ENCODE data around the gene PLPP6.

GRCh38 chr9:4620881-4621555, 41.1 kb upstream of the PLPP6 start:
- TF ChIP-seq, protein P1, sequence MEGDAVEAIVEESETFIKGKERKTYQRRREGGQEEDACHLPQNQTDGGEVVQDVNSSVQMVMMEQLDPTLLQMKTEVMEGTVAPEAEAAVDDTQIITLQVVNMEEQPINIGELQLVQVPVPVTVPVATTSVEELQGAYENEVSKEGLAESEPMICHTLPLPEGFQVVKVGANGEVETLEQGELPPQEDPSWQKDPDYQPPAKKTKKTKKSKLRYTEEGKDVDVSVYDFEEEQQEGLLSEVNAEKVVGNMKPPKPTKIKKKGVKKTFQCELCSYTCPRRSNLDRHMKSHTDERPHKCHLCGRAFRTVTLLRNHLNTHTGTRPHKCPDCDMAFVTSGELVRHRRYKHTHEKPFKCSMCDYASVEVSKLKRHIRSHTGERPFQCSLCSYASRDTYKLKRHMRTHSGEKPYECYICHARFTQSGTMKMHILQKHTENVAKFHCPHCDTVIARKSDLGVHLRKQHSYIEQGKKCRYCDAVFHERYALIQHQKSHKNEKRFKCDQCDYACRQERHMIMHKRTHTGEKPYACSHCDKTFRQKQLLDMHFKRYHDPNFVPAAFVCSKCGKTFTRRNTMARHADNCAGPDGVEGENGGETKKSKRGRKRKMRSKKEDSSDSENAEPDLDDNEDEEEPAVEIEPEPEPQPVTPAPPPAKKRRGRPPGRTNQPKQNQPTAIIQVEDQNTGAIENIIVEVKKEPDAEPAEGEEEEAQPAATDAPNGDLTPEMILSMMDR (IDR thresholded peaks at IDR 0.05), result no peak
- TF ChIP-seq POLR2A (IDR thresholded peaks at IDR 0.05), result no peak
